SK-N-SH treated with all-trans-retinoic acid at 6 μM for 48 hours (cell line): ENCODE results near the gene PERM1.

Source experiments
- ARNTL ChIP-seq: fragments of 450-650 bp; formaldehyde crosslinking; IDR thresholded peaks from 2 replicates; pipeline ENCODE4 v1.5.0; 2020; ENCODE audit warnings: low read depth, mild to moderate bottlenecking, moderate library complexity, borderline replicate concordance
- CSRNP3 ChIP-seq: fragments of 250-450 bp; sonication (Bioruptor Pico); IDR thresholded peaks from 2 replicates; pipeline ENCODE4 v1.5.1; 2021; ENCODE audit warnings: mild to moderate bottlenecking, moderate library complexity
- OSR1 ChIP-seq: fragments of 250-450 bp; sonication (Bioruptor Pico); IDR thresholded peaks from 2 replicates; pipeline ENCODE4 v1.8.0; 2022; ENCODE audit warnings: moderate library complexity, mild to moderate bottlenecking, inconsistent platforms
- SNAI2 ChIP-seq: fragments of 250-450 bp; sonication (Bioruptor Pico); IDR thresholded peaks from 2 replicates; pipeline ENCODE4 v1.5.0; 2020; ENCODE audit warnings: mild to moderate bottlenecking, moderate library complexity
- TSHZ2 ChIP-seq: fragments of 250-450 bp; sonication (Bioruptor Pico); IDR thresholded peaks from 2 replicates; pipeline ENCODE4 v1.5.0; 2020; ENCODE audit warnings: mild to moderate bottlenecking, moderate library complexity
- ZFP3 ChIP-seq: fragments of 250-450 bp; sonication (Bioruptor Pico); IDR thresholded peaks from 2 replicates; pipeline ENCODE4 v1.5.0; 2020; ENCODE audit warnings: mild to moderate bottlenecking, moderate library complexity
- TF ChIP-seq, protein P1 (sequence below): fragments of 250-450 bp; sonication (Bioruptor Pico); IDR thresholded peaks from 2 replicates; pipeline ENCODE4 v1.8.0; 2020; ENCODE audit warnings: mild to moderate bottlenecking, moderate library complexity, borderline replicate concordance

DNA sequence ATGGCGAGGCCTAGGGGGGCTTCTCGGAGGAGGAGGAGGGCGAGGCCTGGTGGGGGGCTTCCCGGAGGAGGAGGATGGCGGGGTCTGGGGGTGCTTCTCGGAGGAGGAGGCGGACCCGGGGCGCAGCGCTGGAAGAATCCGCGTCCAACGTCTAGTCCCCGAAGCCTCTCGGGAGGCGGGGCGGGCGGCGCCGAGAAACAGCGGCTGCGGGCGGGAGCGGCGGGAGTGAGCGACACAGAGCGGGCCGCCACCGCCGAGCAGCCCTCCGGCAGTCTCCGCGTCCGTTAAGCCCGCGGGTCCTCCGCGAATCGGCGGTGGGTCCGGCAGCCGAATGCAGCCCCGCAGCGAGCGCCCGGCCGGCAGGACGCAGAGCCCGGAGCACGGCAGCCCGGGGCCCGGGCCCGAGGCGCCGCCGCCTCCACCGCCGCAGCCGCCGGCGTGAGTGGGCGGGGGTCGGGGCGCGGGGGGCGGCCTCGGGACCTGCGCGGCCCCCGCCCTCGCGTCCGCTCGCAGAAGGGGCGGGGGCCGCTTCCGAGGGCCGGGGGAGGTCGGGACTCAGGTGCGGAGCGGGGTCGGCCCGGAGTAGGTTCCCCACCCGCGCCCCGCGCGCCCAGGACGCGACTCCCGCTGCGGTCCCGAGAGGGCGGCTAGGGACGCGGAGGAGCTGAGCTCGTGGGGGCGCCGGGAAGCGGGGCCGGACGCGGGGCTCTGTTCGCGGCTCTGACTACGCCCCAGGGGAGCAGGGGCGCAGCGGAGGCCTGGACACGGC is 21.3 kb downstream of the PERM1 start, which contains the start of gene KLHL17:
- no peak for TF ChIP-seq CSRNP3 (CRISPR knock-in tag)
- TF ChIP-seq, protein P1, sequence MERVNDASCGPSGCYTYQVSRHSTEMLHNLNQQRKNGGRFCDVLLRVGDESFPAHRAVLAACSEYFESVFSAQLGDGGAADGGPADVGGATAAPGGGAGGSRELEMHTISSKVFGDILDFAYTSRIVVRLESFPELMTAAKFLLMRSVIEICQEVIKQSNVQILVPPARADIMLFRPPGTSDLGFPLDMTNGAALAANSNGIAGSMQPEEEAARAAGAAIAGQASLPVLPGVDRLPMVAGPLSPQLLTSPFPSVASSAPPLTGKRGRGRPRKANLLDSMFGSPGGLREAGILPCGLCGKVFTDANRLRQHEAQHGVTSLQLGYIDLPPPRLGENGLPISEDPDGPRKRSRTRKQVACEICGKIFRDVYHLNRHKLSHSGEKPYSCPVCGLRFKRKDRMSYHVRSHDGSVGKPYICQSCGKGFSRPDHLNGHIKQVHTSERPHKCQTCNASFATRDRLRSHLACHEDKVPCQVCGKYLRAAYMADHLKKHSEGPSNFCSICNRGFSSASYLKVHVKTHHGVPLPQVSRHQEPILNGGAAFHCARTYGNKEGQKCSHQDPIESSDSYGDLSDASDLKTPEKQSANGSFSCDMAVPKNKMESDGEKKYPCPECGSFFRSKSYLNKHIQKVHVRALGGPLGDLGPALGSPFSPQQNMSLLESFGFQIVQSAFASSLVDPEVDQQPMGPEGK (CRISPR knock-in tag): no peak
- no peak for TF ChIP-seq ZFP3 (CRISPR knock-in tag)
- no peak for TF ChIP-seq TSHZ2 (CRISPR knock-in tag)
- no peak for TF ChIP-seq ARNTL (CRISPR knock-in tag)
- no peak for TF ChIP-seq SNAI2 (CRISPR knock-in tag)
- no peak for TF ChIP-seq OSR1 (CRISPR knock-in tag)
